Choroid plexus epithelial cell (primary cell): ENCODE data around the gene RAC2.

Source experiments
- DNase-seq: peaks from one replicate; pipeline ENCODE4 v3.0.0-alpha.2; 2010; ENCODE audit warnings: low read depth
- H3K4me3 ChIP-seq: 2 replicates; pipeline ENCODE4 v1.5.1; 2011; ENCODE audit warnings: low read depth, mild to moderate bottlenecking, control low read depth, low read length, moderate library complexity
- TF ChIP-seq, protein P1 (sequence below): conservative IDR thresholded peaks from 2 replicates; pipeline ENCODE4 v1.5.1; 2011; ENCODE audit warnings: low read depth, mild to moderate bottlenecking, control low read depth, inconsistent platforms, low read length, moderate library complexity

Gene RAC2

DNA sequence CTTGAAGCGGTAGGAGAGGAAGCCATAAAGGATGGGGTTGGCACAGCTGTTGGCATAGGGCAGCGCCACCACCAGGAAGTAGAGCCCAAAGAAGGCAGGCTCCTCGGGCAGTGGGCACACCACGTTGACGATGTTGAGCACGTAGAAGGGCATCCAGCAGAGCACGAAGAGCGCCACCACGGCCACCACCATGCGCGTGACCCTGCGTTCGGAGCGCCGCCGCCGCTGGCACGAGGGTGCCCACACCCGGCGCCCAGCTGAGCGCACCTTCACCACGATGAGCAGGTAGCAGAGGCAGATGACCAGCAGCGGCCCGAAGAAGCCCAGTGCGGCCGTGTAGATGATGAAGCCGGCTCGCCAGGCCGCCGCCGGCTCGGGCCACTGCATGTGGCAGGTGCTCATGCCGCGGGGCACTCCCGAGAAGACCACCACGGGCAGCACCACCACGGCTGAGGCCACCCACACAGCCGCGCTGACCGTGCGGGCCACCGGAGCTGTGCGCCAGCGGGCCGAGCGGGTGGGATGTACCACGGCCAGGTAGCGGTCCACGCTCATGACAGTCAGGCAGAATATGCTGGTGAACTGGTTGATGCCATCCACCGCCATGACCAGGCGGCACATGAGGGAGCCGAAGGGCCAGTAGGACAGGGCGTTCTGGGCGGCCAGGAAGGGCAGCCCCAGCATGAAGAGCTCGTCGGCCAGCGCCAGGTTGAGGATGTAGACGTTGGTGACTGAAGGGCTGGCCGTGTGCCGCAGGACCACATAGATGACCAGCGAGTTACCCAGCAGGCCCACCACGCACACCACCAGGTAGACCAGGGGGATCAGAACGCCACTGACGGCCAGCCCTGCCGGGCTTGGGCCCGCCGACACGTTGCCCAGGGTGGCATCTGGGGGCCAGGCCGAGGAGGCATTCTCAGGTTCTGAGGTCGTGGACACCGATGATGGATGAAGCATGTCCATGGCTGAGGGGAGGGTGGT lies 36.9 kb downstream of the RAC2 start:
- DNase-seq: no peak
- TF ChIP-seq, protein P1, sequence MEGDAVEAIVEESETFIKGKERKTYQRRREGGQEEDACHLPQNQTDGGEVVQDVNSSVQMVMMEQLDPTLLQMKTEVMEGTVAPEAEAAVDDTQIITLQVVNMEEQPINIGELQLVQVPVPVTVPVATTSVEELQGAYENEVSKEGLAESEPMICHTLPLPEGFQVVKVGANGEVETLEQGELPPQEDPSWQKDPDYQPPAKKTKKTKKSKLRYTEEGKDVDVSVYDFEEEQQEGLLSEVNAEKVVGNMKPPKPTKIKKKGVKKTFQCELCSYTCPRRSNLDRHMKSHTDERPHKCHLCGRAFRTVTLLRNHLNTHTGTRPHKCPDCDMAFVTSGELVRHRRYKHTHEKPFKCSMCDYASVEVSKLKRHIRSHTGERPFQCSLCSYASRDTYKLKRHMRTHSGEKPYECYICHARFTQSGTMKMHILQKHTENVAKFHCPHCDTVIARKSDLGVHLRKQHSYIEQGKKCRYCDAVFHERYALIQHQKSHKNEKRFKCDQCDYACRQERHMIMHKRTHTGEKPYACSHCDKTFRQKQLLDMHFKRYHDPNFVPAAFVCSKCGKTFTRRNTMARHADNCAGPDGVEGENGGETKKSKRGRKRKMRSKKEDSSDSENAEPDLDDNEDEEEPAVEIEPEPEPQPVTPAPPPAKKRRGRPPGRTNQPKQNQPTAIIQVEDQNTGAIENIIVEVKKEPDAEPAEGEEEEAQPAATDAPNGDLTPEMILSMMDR: no peak

DNA sequence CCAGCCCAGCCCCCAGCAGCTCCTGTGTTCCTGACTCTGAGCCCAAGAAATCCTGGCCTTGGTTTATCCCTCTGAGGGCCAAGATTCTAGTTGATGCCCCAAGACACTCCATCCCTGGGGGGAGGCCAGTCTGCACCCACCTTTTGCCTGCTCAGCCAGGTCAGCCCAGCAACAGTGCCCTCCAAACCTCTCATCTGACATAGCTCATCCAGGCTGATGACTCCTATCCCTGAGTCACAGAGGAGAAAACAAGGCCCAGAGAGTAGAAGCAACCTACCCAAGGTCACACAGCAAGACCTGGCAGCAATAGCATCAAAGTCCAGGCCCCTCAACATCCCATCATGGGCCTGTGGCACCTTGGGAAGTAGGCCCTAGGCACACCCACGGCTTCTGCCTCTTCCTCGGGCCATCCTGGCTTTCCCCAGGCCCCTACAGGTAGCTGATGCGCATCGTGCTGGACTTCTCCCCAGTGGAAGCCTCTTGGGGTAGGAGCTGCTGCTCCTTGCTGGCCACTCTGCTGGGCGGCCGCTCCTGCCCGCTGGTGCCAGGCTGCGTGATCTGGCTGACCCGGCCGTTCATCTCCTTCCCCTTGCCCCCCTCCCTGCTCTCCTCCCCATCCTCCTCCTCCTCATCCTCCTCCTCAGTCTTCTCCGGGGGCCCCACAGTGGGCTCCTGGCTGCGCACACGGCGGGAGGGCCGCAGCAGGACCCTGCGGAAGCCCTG lies 37.8 kb downstream of the RAC2 start:
- no peak for DNase-seq
- no peak overlapping the region for H3K4me3 ChIP-seq
- TF ChIP-seq, protein P1: no peak

More for the DNA sequence above, 36.9 kb downstream of the RAC2 start:
- H3K4me3 ChIP-seq: no peak overlapping the region

DNA sequence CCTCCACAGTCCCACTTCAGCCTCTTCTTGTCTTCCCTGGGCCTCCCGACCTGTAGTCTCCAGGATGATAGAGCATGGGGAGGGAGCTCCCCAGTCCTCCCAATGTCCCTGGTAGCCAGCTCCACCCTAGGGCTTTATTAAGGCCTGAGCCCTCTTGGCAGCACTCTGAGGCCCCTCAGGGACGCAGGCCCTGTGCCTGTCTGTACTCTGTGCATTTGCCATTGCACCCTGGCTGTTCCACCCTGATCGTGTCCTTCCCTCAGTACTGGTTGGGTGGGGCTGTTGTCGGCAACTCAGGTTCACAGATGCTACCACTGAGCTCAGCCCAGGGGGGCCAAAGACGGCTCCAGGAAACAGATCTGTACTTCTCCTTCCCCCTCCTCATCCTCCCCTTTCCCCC lies 39.0 kb downstream of the RAC2 start:
- no peak for DNase-seq
- TF ChIP-seq, protein P1: no peak
- no peak overlapping the region for H3K4me3 ChIP-seq

DNA sequence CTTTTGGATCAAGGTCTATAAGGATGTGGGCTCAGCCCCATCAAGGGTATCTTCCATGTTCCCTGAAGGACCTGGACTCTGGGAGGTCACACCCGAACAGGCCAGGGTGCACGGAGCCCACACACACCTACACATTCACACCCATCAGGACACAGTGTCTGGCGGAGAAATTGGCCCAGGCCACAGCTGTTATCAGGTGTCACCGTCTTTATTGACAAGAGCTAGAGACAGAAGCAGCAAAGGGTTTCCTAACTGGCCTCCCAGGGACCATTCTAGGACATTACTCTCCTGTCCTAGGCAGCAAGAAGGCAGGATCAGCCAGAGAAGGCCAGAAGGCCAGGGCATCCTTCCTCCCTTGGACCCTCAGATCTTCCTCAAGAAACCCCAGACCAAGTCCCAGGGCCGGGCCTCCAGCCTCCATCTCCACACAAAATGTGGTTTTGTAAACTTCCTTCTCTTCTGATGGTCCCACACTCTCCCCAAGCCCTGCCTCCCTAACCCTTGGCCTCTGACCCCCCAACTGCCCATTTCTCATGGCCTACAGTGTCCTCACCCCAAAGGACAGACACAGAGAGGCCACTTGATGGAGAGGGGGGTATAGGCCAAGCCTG lies 39.9 kb downstream of the RAC2 start:
- TF ChIP-seq, protein P1: no peak
- DNase-seq: no peak
- H3K4me3 ChIP-seq: no peak overlapping the region

DNA sequence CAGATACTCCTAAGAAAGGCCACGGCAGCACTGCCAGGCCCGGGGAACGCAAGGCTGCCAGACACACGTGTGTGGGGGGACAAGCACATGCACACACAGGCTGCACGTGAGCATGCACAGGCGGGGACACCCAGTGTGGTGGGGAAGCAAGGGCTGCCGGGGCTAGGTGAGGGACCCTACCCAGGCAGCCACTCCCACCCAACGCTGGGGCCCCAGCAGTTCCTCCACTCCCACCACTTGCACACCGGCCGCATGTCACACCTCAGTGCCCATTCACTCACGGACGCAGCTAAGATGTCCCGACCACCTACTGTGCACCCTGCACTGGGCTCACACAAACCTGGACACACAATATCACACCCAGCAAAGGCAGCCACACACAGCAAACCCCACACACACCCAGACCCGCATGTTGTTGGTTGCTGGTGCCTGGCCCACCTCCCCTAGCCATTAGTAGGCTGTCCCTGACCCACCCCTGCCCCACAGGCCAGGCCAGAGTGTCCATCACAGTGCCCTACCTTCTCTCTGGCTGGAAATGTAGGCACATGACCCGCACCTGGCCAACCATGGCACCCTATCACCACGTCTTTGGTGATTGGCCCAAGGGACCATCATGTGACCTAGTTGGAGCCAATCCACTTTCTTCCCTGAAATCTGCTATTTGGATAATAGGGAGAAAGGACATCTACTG lies 40.6 kb downstream of the RAC2 start:
- H3K4me3 ChIP-seq: no peak overlapping the region
- TF ChIP-seq, protein P1: no peak

DNA sequence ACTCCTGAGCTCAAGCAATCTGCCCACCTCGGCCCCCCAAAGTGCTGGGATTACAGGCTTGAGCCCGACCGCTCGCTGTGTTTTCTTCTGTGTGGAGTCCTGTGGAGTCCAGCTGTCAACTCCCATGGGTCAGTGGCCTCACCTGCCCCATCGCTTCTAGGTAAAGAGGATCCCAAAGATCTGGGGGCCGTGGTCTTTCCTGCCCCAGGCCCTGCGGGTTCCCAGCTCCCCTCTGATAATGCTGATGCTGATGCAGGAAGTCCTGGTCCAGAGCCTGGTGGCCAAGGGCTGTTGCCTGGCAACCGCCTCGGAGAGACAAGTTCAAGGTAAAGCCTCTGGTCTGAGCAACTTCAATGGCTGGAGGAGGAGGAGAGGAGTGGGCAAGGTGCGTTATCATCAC lies 41.4 kb downstream of the RAC2 start:
- TF ChIP-seq, protein P1: no peak
- no peak overlapping the region for H3K4me3 ChIP-seq
- no peak for DNase-seq

More for the DNA sequence above, 40.6 kb downstream of the RAC2 start:
- no peak for DNase-seq
